NK-92 treated with Interleukin-12 subunit alpha and Interleukin-12 subunit beta, amount 100 ng/mL, for 24 hours (cell line): ENCODE data around the gene MRC2.
"Not testable (repeated sequence)": the region's sequence is repeated elsewhere in the genome, so short reads cannot be mapped to it uniquely, and the experiment has no call there.

Experiments
- DNase-seq: peaks from one replicate; lab custom pipeline; 2025; lab: John Stamatoyannopoulos, UW

The MRC2 gene, protein sequence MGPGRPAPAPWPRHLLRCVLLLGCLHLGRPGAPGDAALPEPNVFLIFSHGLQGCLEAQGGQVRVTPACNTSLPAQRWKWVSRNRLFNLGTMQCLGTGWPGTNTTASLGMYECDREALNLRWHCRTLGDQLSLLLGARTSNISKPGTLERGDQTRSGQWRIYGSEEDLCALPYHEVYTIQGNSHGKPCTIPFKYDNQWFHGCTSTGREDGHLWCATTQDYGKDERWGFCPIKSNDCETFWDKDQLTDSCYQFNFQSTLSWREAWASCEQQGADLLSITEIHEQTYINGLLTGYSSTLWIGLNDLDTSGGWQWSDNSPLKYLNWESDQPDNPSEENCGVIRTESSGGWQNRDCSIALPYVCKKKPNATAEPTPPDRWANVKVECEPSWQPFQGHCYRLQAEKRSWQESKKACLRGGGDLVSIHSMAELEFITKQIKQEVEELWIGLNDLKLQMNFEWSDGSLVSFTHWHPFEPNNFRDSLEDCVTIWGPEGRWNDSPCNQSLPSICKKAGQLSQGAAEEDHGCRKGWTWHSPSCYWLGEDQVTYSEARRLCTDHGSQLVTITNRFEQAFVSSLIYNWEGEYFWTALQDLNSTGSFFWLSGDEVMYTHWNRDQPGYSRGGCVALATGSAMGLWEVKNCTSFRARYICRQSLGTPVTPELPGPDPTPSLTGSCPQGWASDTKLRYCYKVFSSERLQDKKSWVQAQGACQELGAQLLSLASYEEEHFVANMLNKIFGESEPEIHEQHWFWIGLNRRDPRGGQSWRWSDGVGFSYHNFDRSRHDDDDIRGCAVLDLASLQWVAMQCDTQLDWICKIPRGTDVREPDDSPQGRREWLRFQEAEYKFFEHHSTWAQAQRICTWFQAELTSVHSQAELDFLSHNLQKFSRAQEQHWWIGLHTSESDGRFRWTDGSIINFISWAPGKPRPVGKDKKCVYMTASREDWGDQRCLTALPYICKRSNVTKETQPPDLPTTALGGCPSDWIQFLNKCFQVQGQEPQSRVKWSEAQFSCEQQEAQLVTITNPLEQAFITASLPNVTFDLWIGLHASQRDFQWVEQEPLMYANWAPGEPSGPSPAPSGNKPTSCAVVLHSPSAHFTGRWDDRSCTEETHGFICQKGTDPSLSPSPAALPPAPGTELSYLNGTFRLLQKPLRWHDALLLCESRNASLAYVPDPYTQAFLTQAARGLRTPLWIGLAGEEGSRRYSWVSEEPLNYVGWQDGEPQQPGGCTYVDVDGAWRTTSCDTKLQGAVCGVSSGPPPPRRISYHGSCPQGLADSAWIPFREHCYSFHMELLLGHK (N-terminal part only)

DNA sequence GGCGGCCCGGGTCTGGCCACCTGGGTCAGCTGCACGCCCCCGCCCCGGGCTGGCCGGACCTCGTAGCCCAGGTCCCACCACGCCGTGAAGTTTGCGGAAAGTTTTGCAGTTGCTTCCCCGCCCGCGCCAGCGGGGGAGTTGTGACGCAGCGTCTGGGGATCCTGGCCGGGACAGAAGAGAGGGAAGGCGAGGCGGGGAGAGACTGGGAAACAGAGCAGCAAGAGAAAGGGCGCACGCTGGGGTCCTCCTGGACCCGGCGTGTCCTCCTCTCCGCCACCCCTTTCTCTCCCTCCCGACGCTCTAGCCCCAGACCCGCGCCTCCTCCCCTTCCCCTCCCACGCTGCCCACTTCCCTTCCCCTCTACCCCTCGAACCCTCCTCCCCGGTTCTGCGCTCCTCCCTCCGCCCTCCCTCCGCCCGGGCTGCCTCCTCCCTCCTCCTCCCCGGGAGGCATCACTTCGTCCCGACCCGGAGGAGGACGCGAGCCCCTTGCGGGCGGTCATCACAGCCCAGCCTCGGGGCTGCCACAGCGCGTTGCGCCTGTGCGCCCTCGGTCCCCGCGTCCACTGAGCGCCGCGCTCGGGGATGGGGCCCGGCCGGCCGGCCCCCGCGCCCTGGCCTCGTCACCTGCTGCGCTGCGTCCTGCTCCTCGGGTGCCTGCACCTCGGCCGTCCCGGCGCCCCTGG is at the start of gene MRC2:
Gene MRC2 (plus strand): TSS at position 452 of the 685 bp plus-strand sequence. CDS start 133 bp downstream, at position 585.
- no peak for DNase-seq

DNA sequence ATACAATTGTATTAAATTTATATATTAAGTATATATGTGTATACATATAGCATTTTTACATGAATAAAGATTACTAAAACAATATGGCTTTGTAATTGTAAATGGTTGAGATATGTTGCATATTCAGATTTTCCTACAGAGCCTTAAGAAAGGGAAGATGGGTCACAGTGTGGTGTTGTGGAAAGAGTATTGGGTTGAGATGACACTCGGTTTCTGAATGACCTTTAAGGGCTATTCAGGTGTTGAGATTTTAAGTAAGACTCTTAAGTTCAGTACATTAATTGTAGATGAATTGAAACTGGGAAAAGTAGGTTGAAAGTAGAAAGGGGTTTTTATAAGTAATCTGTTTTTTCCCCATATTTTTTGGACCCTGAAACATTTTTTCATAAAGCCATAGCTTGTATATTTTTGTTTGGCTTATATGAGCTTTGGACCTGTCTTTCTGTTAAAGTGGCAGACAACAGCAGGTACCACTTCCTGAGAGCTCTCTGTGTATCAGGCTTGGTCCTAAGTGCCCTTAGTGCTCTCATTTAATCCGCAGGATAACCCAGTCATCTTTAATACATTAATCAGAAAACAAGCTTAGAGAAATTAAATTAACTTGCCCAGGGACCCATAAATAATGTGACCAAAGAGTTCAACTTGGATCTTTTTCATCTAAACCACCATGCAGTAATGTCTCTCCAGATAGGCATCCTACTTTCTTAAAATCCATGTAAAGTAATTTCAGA is 48.5 kb upstream of the MRC2 start:
- no peak for DNase-seq

DNA sequence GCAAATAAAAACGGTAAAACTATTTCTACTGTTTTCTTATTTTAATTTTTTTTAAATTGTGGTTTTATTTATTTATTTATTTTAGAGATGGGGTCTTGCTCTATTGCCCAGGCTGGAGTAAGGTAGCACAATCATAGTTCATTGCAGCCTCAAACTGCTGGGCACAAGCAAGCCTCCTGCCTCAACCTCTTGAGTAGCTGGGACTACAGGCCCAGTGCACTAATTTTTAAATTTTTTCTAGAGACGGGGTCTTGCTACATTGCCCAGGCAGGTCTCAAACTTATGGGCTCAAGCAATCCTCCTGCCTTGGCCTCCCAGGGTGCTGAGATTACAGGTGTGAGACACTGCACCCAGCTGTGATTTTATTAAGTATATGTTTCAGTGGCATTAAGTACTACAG is 46.5 kb upstream of the MRC2 start:
- no peak for DNase-seq

DNA sequence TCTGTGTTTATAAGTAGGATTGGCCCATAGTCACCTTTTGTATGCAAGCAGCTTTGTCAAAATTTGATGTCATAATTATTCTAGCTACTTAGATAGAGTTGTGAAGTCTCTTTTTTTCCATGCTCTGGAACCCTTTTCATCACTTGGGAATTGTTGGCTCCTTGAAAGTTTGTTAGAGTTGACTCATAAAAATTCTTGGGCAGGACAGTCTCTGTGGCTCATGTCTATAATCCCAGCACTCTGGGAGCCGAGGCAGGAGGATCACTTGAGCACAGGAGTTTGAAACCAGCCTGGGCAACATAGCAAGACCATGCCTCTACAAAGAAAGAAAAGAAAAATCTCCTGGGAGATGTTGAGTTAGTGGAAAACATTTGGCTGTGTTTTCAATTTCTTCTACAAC is 45.7 kb upstream of the MRC2 start:
- no peak for DNase-seq

DNA sequence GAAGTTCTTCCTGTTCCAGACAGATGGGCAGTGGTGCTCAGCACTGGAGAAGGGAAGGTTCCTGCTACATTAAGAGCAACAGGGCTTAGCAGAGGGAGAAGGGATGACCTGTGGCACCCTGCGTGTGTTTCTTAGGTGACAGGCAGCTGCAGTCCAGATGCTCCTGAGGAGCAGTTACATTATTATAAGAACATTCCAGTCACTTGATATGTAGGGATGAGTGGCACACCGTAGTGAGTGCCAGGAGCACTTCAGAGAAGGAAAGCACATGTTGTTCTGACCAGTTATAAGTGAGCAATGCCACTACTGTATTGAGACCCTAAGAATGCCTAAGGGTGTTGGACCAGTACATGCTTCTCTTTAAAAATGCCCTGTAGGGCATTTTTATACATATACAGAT is 39.9 kb upstream of the MRC2 start:
- no peak for DNase-seq

DNA sequence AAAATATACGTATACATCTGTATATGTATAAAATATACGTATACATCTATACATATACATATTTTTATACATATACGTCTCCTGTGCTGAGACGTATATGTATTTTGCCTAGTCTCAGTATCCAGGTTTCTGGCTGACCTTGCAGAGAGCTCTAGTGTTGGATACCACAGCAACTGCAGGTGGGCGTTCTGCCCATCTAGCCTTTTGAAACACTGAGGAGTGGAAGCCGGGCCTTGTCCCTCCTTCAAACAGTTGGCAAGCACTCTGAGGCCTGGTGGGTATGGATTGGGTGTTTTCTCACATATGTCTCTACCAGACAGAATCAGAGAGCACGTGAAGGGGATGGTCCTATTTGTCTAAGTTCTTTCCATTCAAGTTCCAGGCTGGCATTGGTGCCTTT is 39.4 kb upstream of the MRC2 start:
- no peak for DNase-seq

DNA sequence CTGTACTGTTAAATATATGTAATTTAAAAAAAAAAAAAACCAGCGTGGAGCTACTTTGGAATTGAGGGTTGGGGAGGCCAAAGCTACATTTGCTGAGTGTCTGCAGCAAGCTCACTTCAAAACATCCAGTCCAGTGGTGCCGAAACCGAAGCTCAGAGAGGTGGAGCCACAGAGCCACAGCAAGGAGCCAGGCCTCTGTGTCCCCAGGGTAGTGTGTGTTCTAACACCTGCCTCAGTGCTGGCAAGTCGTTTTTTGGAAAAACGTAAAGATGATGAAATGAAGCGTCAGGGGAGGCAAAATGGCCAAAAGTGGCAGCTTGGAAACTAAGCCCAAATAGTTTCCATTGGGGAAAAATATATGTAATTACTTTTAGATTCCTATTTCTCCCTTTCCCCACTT is 36.1 kb upstream of the MRC2 start:
- DNase-seq: no peak

DNA sequence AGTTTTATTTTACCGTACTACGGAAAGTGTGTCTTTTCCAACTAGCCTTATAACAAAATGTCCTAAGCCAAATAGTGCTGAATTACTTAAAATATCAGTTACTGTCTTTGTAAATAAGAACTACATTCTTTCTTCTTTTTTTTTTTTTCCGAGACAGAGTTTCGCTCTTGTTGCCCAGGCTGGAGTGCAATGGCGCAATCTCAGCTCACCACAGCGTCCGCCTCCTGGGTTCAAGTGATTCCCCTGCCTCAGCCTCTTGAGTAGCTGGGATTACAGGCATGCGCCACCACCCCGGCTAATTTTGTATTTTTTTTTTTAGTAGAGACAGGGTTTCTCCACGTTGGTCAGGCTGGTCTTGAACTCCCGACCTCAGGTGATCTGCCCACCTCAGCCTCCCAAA is 35.6 kb upstream of the MRC2 start:
- not testable (repeated sequence) for DNase-seq

DNA sequence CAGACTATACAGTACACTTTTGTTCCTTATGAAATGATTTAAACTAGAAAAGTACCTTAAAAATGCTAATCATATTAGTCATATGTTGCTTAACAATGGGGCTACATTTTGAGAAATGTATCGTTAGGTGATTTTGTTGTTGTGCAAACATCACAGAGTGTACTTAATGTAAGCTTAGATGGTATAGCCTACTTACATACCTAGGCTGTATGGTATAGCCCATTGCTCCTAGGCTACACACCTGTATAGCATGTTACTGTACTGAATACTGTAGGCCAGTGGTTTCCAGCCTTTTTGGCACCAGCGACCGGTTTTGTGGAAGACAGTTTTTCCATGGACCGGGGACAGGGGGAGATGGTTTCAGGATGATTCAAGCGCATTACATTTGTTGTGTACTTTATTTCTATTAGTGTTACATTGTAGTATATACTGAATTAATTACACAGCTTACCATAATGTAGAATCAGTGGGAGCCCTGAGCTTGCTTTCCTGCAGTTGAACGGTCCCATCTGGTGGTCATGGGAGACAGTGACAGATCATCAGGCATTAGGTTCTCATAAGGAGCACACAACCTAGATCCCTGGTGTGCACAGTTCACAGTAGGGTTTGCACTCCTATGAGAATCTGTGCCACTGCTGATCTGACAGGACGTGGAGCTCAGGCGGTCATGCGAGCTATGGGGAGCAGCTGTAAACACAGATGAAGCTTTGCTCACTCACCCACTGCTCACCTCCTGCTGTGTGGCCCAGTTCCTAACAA is 35.0 kb upstream of the MRC2 start:
- no peak for DNase-seq

DNA sequence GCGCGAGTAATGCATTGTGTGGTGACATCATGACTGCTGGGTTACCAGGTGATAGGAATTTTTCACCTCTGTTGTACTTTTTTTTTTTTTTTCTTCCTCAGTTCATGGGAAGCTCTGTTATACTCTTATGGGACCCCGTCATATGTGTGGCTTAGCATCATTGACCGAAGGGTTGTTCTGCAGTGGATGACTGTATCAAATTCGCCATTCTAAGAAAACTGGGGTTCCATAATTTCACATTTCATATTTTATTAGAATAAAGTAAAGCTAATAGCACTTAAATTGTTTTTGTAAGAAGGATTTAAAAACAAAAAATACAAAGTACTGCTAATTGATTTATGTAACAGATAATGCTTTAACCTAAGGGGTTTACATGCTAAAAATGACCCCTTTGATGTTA is 32.0 kb upstream of the MRC2 start:
- DNase-seq: no peak

DNA sequence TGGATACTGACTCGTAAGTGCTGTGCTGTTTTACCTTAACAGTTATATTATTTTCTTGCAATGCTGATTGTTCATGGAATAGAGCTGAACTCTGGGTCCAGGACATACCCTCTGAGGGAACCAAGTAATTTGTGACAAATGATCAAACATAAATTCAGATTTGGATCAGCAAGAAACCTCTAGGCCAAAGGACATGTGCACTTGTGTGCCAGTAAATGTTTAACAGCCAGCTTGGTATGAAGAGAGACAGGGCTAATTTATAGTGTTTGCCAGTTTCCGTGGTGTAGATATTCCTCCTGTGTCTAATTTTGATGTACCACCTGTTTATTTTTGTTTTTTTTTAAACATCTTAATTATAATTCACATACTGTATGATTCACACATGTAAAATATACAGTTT is 30.8 kb upstream of the MRC2 start:
- DNase-seq: no peak

DNA sequence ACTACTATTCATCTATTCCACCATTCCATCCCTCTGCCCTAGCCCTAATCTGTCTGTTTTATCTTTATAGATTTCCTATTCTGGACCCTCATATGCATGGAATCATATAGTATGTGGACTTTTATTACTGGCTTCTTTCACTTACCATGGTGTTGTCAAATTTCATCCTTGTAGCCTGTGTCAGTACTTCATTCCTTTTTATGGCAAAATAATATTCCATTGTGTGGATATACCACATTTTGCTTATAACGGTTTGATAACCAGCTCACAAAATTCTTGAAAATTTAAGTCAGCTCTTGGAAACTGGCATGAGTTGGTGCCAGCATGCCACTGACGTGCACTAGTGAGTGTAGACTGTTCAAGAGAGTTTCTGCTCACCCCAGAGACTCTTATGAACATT is 30.3 kb upstream of the MRC2 start:
- DNase-seq: no peak

DNA sequence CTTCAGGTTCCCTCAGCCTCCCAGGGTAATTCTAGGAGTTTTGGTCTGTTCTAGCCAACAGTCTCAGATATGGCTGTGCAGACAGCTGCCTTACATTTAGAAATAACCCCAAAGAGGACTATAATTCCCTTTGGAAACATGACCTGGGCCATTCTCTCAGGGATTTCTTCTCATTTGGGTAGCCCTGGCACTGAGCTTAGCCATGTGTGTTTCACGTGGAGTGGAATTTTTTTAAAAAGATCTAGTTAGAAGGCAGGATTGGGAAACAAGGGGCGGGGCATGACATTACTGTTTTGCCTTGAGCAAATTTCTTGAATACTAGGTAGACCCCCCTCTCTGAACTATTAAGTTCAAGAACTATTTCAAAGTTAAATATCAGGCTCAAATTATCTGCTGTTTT is 29.6 kb upstream of the MRC2 start:
- DNase-seq: no peak

DNA sequence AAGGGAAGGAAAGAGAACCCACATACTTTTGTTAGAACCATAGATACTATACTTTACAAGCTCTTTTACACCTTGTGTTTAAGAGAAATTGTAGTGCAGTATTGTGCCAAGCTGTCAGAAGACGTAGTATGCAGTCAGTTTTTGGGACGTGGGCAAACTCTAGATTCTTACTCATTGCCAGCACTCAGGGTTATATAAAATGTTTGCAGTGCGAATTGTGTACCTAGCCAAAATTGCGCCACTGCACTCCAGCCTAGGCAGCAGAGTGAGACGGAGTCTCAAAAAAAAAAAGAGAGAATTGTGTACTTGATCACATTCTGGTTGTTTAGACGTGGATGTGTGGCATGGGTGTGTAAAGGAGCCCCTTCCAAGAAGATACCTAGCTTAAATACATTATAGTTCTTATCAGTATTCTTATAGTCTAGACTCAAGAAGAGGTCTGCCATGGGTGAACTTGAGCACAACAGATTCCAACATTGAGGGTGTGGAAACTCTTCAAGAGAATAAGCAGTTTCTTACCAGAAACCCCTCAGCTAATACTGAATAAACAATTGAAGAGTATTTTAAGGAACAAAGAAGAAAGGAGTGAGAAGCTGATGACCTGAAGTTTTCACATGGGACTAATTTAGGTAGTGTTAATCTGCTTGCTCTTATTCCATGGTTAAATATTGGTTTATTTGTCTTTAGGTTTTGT is 27.4 kb upstream of the MRC2 start:
- DNase-seq: no peak

DNA sequence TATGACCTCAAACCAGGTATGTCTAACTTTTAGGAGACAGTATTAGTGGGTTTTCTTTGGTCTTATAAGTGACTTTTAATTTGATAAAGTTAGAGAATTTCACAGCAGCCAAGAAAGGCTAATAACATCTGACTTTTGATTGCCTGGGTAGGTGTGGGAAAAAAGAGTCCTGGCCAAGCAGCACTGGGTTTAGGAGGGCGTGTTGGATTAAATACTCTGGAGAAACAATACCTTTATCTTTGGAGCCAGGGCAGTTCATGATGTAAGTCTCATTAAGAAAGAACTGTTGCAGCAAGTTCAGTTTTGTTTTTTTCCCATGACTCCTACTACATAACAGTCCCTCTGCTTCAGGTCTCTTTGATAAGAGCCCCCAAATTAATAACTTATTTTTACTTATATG is 26.7 kb upstream of the MRC2 start:
- no peak for DNase-seq

DNA sequence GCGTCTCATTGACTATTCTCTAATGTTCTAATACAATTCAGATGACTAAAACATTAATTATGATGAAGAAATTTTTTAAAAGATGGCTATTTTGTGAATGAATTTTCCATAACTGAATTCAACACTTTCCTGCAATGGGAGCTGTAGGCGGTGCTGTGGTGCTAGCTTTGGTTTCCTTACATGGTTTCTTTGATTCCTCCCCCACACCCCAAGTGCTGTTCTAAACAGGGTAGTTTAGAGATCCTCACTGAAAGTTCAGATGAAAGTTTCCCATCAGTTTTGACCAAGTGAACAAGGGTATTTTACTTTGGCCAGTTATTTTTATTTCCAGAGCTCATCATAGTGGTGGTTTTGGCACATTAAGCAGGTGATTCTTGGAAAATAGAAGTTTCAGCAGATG is 26.0 kb upstream of the MRC2 start:
- no peak for DNase-seq

DNA sequence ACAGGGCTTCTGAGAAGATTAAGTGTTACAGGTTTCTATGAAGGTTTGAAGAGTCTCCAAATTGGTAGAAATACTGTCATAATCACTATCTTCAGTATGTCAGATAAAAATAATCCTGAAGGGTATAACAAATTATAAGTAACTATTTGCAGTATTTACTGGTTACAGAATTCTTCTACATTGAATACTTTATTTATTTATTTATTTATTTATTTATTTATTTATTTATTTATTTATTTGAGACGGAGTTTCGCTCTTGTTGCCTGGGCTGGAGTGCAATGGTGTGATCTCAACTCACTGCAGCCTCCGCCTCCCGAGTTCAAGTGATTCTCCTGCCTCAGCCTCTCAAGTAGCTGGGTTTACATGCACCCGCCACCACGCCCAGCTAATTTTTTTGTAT is 23.7 kb upstream of the MRC2 start:
- not testable (repeated sequence) for DNase-seq

DNA sequence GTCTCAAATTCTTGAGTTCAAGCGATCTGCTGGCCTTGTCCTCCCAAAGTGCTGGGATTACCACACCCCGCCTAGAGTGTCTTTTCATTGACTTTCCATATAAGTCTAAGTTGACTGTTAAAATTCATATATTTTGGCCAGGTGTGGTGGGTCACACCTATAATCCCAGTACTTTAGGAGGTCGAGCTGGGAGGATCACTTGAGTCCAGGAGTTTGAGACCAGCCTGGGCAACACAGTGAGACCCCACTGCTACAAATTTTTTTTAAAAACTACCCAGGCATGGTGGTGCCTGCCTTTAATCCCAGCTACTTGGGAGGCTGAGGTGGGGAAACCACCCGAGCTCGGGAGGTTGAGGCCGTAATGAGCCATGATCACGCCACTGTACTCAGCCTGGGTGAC is 21.9 kb upstream of the MRC2 start:
- no peak for DNase-seq

DNA sequence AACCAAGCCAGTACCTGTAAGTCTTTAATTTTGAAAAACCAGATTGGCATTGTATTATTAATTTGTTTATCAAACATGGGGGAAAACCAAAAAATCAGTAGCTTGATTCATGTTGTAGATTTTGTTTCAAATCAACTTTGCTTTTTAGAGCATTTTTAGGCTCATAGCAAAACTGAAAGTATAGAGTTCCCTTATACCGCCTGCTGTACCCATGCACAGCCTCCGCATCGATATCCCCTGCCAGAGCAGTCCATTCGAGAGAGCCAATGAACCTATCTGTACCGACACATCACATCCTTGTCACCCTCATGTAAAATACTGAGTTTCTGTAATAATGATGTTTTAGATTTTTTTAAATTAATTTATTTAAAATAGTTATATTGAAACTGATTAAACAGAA is 16.2 kb upstream of the MRC2 start:
- no peak for DNase-seq

DNA sequence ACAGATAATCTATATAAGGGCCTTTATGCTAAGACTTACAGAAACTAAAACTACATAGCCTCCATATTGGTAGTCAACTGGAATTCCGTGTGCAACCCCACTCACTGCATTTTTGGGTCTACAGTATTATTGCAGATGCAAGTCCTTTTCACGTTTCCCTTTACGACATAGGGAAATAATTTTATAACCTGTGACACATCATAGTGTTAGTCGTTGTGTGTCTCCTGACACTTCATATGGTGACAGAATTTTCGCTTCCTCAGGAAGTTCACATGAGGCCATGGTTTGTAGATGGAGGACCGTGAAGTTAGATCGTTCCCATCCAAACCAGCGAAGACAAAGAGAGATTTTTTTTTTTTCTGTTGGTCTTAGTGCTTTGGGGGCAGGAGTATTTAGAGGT is 15.7 kb upstream of the MRC2 start:
- DNase-seq: no peak
